H1 (cell line): ENCODE data around the gene CCNK. TPM values are rescaled to one million over a fixed set of nuclear protein-coding genes. Genes with fewer than 3 reads are reported as not detected.

Experiments used
- CTCF ChIA-PET: fragments of 300-600 bp; sonication (Branson Sonifier 250); formaldehyde crosslinking; loops from one replicate; lab custom pipeline; 2021; ENCODE audit not compliant: partially characterized antibody; lab: Charles Lee
- POLR2A ChIA-PET: fragments of 300-600 bp; sonication (Branson Sonifier 250); formaldehyde crosslinking; loops from one replicate; lab custom pipeline; 2021; ENCODE audit warnings: inconsistent platforms; ENCODE audit not compliant: partially characterized antibody; lab: Charles Lee
- DNase-seq, 2 experiments: peaks; one replicate each; pipeline versions ENCODE4 v3.0.0 to v3.0.0-alpha.2; 2010 to 2022; ENCODE audit warnings: low spot score in 2 of 2, low read depth in 1 of 2, mixed read lengths in 1 of 2
- FAIRE-seq: peaks from 2 replicates; lab custom pipeline; 2011; peaks lifted over from hg19 to GRCh38; lab: Jason Lieb, UNC
- H2AFZ ChIP-seq: 2 replicates; pipeline ENCODE4 v1.8.1; 2012; ENCODE audit warnings: low read length, inconsistent platforms
- H2AK5ac ChIP-seq: 2 replicates; pipeline ENCODE4 v1.6.1; 2013; ENCODE audit warnings: low read depth, low read length
- H2BK120ac ChIP-seq: replicated peaks from 2 replicates; pipeline ENCODE3; 2013; ENCODE audit warnings: low read depth, low read length, inconsistent platforms
- H2BK12ac ChIP-seq: 2 replicates; pipeline ENCODE4 v1.6.1; 2013; ENCODE audit warnings: low read depth, low read length
- H2BK15ac ChIP-seq: 2 replicates; pipeline ENCODE4 v1.6.1; 2013; ENCODE audit warnings: low read length
- H2BK20ac ChIP-seq: 2 replicates; pipeline ENCODE4 v1.6.1; 2013; ENCODE audit warnings: low read length
- H2BK5ac ChIP-seq: 2 replicates; pipeline ENCODE4 v1.6.1; 2013; ENCODE audit warnings: low read depth, low read length
- H3K14ac ChIP-seq: 2 replicates; pipeline ENCODE4 v1.6.1; 2013; ENCODE audit warnings: inconsistent platforms; ENCODE audit not compliant: insufficient read length
- H3K18ac ChIP-seq: 2 replicates; pipeline ENCODE4 v1.6.1; 2013; ENCODE audit warnings: low read length; ENCODE audit errors: extremely low read depth
- H3K23ac ChIP-seq: 2 replicates; pipeline ENCODE4 v1.6.1; 2013; ENCODE audit warnings: inconsistent platforms; ENCODE audit not compliant: insufficient read length
- H3K23me2 ChIP-seq: 2 replicates; pipeline ENCODE4 v1.6.1; 2013; ENCODE audit warnings: low read depth, low read length
- H3K27ac ChIP-seq: 2 replicates; pipeline ENCODE4 v1.6.1; 2011; ENCODE audit warnings: low read depth, low read length, inconsistent platforms
- H3K27me3 ChIP-seq, 4 experiments: replicated peaks in 1 of 4; 1 replicate in 1 of 4; 2 replicates in 3 of 4; pipeline versions ENCODE4 v1.6.1 to v1.8.1; 2011 to 2013; ENCODE audit warnings: low read length in 3 of 4, mild to moderate bottlenecking in 3 of 4, inconsistent platforms in 2 of 4, mixed read lengths in 2 of 4, moderate library complexity in 1 of 4; ENCODE audit not compliant: control insufficient read depth in 3 of 4, insufficient read depth in 3 of 4; ENCODE audit errors: extremely low read depth in 1 of 4
- H3K36me3 ChIP-seq, 4 experiments: 2 replicates each; pipeline versions ENCODE4 v1.6.1 to v1.8.1; 2011 to 2013; ENCODE audit warnings: mild to moderate bottlenecking in 4 of 4, low read length in 3 of 4, moderate library complexity in 2 of 4, control low read depth in 1 of 4, inconsistent platforms in 1 of 4; ENCODE audit not compliant: insufficient read depth in 4 of 4, control insufficient read depth in 2 of 4
- H3K4ac ChIP-seq: replicated peaks from 2 replicates; pipeline ENCODE3; 2013; ENCODE audit warnings: low read length, low read depth, mixed read lengths, inconsistent platforms; ENCODE audit not compliant: insufficient read length
- H3K4me1 ChIP-seq, 4 experiments: replicated peaks in 1 of 4; 1 replicate in 1 of 4; 2 replicates in 3 of 4; pipeline versions ENCODE4 v1.6.1 to v1.8.1; 2011 to 2013; ENCODE audit warnings: low read length in 3 of 4, inconsistent platforms in 2 of 4, mixed read lengths in 1 of 4; ENCODE audit not compliant: insufficient read depth in 4 of 4, control insufficient read depth in 3 of 4
- H3K4me2 ChIP-seq, 2 experiments: 2 replicates each; pipeline versions ENCODE4 v1.6.1 to v1.8.1; 2011 to 2013; ENCODE audit warnings: low read depth in 2 of 2, low read length in 2 of 2, control low read depth in 1 of 2, inconsistent platforms in 1 of 2, mild to moderate bottlenecking in 1 of 2; ENCODE audit not compliant: insufficient read depth in 1 of 2
- H3K4me3 ChIP-seq, 4 experiments: fragments of 200-600, 300-600 bp in 1 of 4; sonication (generic), shearing (Covaris generic), sonication (Bioruptor Twin) in 1 of 4; 2 replicates each; pipeline versions ENCODE4 v1.5.1 to v1.8.1; 2011 to 2016; ENCODE audit warnings: low read length in 4 of 4, low read depth in 3 of 4, control low read depth in 2 of 4, inconsistent platforms in 2 of 4, mild to moderate bottlenecking in 2 of 4, mixed read lengths in 1 of 4, moderate library complexity in 1 of 4; ENCODE audit not compliant: insufficient read depth in 2 of 4; ENCODE audit errors: extremely low read depth in 1 of 4
- H3K56ac ChIP-seq: replicated peaks from 2 replicates; pipeline ENCODE3; 2013; ENCODE audit warnings: low read depth, mild to moderate bottlenecking, mixed read lengths, low read length, inconsistent platforms; ENCODE audit not compliant: insufficient read length
- H3K79me1 ChIP-seq: 2 replicates; pipeline ENCODE4 v1.6.1; 2013; ENCODE audit warnings: low read depth, low read length, control low read depth
- H3K79me2 ChIP-seq, 2 experiments: 2 replicates each; pipeline versions ENCODE4 v1.6.1 to v1.8.1; 2012 to 2013; ENCODE audit warnings: low read length in 2 of 2, mild to moderate bottlenecking in 2 of 2, inconsistent platforms in 1 of 2; ENCODE audit not compliant: insufficient read depth in 2 of 2, control insufficient read depth in 1 of 2
- H3K9ac ChIP-seq, 4 experiments: replicated peaks in 1 of 4; 1 replicate in 1 of 4; 2 replicates in 3 of 4; pipeline versions ENCODE4 v1.6.1 to v1.8.1; 2011 to 2013; ENCODE audit warnings: low read depth in 3 of 4, low read length in 3 of 4, control low read depth in 2 of 4, mild to moderate bottlenecking in 2 of 4, moderate library complexity in 2 of 4, inconsistent platforms in 1 of 4; ENCODE audit errors: extremely low read depth in 1 of 4
- H3K9me3 ChIP-seq, 2 experiments: 2 replicates each; pipeline versions ENCODE4 v1.6.1 to v1.8.1; 2012 to 2013; ENCODE audit warnings: mild to moderate bottlenecking in 2 of 2, moderate library complexity in 2 of 2, control low read depth in 1 of 2, inconsistent platforms in 1 of 2, low read depth in 1 of 2, low read length in 1 of 2, mixed read lengths in 1 of 2; ENCODE audit not compliant: insufficient read depth in 2 of 2
- H4K20me1 ChIP-seq, 2 experiments: replicated peaks in 1 of 2; 2 replicates each; pipeline versions ENCODE3 to v1.8.1; 2011 to 2013; ENCODE audit warnings: inconsistent platforms in 2 of 2, low read length in 2 of 2, mild to moderate bottlenecking in 1 of 2; ENCODE audit not compliant: insufficient read depth in 2 of 2, control insufficient read depth in 1 of 2
- H4K5ac ChIP-seq: 2 replicates; pipeline ENCODE4 v1.6.1; 2013; ENCODE audit warnings: low read length, low read depth, mixed read lengths, inconsistent platforms; ENCODE audit not compliant: insufficient read length
- H4K8ac ChIP-seq: 2 replicates; pipeline ENCODE4 v1.8.0; 2013; ENCODE audit warnings: mild to moderate bottlenecking, moderate library complexity, low read length, inconsistent platforms; ENCODE audit not compliant: insufficient read depth; ENCODE audit errors: extremely low read depth
- H4K91ac ChIP-seq: replicated peaks from 2 replicates; pipeline ENCODE3; 2013; ENCODE audit warnings: low read length, mixed read lengths, inconsistent platforms; ENCODE audit not compliant: insufficient read length
- ASH2L ChIP-seq: fragments of 200-600, 300-600 bp; sonication (generic); IDR thresholded peaks from one replicate; pipeline ENCODE4 v1.7.1; 2017; ENCODE audit warnings: low read length
- BCL11A ChIP-seq, 2 experiments: IDR thresholded peaks; one replicate each; pipeline ENCODE4 v1.6.1; 2011; ENCODE audit warnings: low read depth in 2 of 2, low read length in 2 of 2, mild to moderate bottlenecking in 2 of 2
- BRCA1 ChIP-seq: IDR thresholded peaks from 2 replicates; pipeline ENCODE4 v1.6.1; 2012; ENCODE audit warnings: low read depth, low read length, improper control_type of control experiment
- CBX8 ChIP-seq: fragments of 300-800, 300-1000 bp; sonication (generic); IDR thresholded peaks from 2 replicates; pipeline ENCODE4 v1.7.1; 2016; ENCODE audit warnings: low read depth, low read length, borderline replicate concordance
- GABPA ChIP-seq: IDR thresholded peaks from 2 replicates; pipeline ENCODE4 v1.6.1; 2011; ENCODE audit warnings: mild to moderate bottlenecking, low read length, moderate library complexity, borderline replicate concordance; ENCODE audit not compliant: insufficient read depth
- HDAC2 ChIP-seq, 2 experiments: fragments of 300-600 bp in 1 of 2; sonication (generic) in 1 of 2; IDR thresholded peaks; 2 replicates each; pipeline ENCODE4 v1.6.1; 2011 to 2012; ENCODE audit warnings: low read depth in 2 of 2, low read length in 2 of 2, mild to moderate bottlenecking in 2 of 2, moderate library complexity in 2 of 2, borderline replicate concordance in 1 of 2, inconsistent platforms in 1 of 2
- NANOG ChIP-seq: IDR thresholded peaks from 2 replicates; pipeline ENCODE4 v1.6.1; 2011; ENCODE audit warnings: low read length, low read depth, mild to moderate bottlenecking, inconsistent platforms; ENCODE audit not compliant: insufficient read depth, poor library complexity, severe bottlenecking
- SP1 ChIP-seq: IDR thresholded peaks from 2 replicates; pipeline ENCODE4 v1.6.1; 2011; ENCODE audit warnings: low read depth, low read length
- SRF ChIP-seq: IDR thresholded peaks from 2 replicates; pipeline ENCODE4 v1.6.1; 2011; ENCODE audit warnings: mild to moderate bottlenecking, low read depth, low read length, moderate library complexity
- WGBS, 2 experiments: shearing (Covaris generic) in 1 of 2; methylation state at CpG; one replicate each; pipeline versions ENCODE4 v1.1.6 to v1.1.7; 2013 to 2015; ENCODE audit warnings: low lambda C conversion rate in 2 of 2, mixed read lengths in 2 of 2, inconsistent platforms in 1 of 2, low coverage in 1 of 2, missing lambda C conversion rate in 1 of 2; ENCODE audit not compliant: insufficient replicate concordance in 2 of 2, insufficient coverage in 1 of 2, insufficient read length in 1 of 2; ENCODE audit errors: extremely low coverage in 1 of 2, missing lambda C conversion rate in 1 of 2; 5-methylcytosine and 5-hydroxymethylcytosine counted together
- polyA plus RNA-seq, 7 experiments: library from polyadenylated mRNA; depleted of rRNA in 3 of 7; stranded (reverse) in 5 of 7; unstranded in 2 of 7; fragments of >200 nt in 5 of 7; fragments of 200-250 nt in 2 of 7; gene quantifications; 1 replicate in 5 of 7; 2 replicates in 1 of 7; 4 replicates in 1 of 7; pipeline versions ENCODE4 v1.2.1 to v1.2.3, GENCODE V29; 2011 to 2013; ENCODE audit warnings: missing spikeins in 2 of 7, mixed read lengths in 2 of 7
- total RNA-seq: library from RNA; stranded (reverse); fragmentation: NEBNext Ultra II Directional; extraction: Animal tissue kit (Norgen Biotek cat#: 25700); gene quantifications from 2 replicates; pipeline ENCODE4 v1.2.1, GENCODE V29; 2021
- TF ChIP-seq, protein P1 (sequence below): IDR thresholded peaks from 2 replicates; pipeline ENCODE4 v1.6.1; 2011; ENCODE audit warnings: low read length, improper control_type of control experiment

The CCNK gene
- total and polyA plus RNA-seq, 2 of the 8 experiments (the other 6 are each of a cell fraction or from before 2014, with no cell fraction given) = 10.7 to 82.7 TPM

GRCh38 chr14:99515301-99516155 lies 34.3 kb downstream of the CCNK start:
- H4K8ac ChIP-seq = peak overlapping the region; percentile 39; the same call in 1 of the 2 replicates
- H4K91ac ChIP-seq = no peak overlapping the region
- no peak overlapping the region for H2AFZ ChIP-seq
- DNase-seq (no peak), FAIRE-seq (no peak)
- no peak overlapping the region for H2BK20ac ChIP-seq
- no peaks in the 10 kb centered on the region; a peak in 1 of 7 replicates for H3K27me3 ChIP-seq
- H3K9me3 ChIP-seq = no peaks in the 10 kb centered on the region
- H3K79me1 ChIP-seq = no peaks in the 10 kb centered on the region; the same call in none of the 2 replicates
- peaks cover 0 to 5% (median 1%) of the 10 kb centered on the region in 4 experiments; a peak in 3 of 7 replicates for H3K4me1 ChIP-seq
- peaks cover 3 to 7% of the 10 kb centered on the region in 2 experiments for H4K20me1 ChIP-seq
- H2BK12ac ChIP-seq = no peak overlapping the region
- peaks cover 0 to 11% (median 0%) of the 10 kb centered on the region in 4 experiments; a peak in 2 of 8 replicates for H3K36me3 ChIP-seq
- H3K14ac ChIP-seq = no peak overlapping the region
- no peaks in the 10 kb centered on the region for H3K23me2 ChIP-seq
- H2BK5ac ChIP-seq = no peak overlapping the region
- 0 out of 4 replicates have a peak, but pooled peaks cover 0 to 2% of the 10 kb centered on the region in 2 experiments for H3K79me2 ChIP-seq
- H2BK120ac ChIP-seq = no peak overlapping the region
- ChIA-PET POLR2A (interaction anchor here (0.6 to 2.1 kb wide), 7 partner anchors 8 to 129 kb away, joined by 3 to 5 read pairs (median 3); partner anchors contain the start of genes CCNK and SETD3), CTCF (interaction anchor here (0.7 to 3.8 kb wide), 7 partner anchors 12 to 172 kb away, joined by 3 to 32 read pairs (median 14); no protein-coding TSS in a partner anchor)
- no peak overlapping the region for H3K18ac ChIP-seq
- H3K27ac ChIP-seq = no peak overlapping the region
- H3K4me3 ChIP-seq = no peak overlapping the region
- no peak overlapping the region for H3K4ac ChIP-seq
- no peak overlapping the region for H4K5ac ChIP-seq
- H3K9ac ChIP-seq = no peak overlapping the region
- WGBS, 2 experiments = 91% methylated on average over 25 of the region's 27 CpGs; no CpG with 5 or more reads in 1 of the 2 experiments
- H3K4me2 ChIP-seq = no peak overlapping the region
- H3K56ac ChIP-seq = no peak overlapping the region
- no peak overlapping the region for H2BK15ac ChIP-seq
- H2AK5ac ChIP-seq = no peak overlapping the region
- no peak overlapping the region for H3K23ac ChIP-seq
- TF ChIP-seq GABPA = no peak
- TF ChIP-seq, protein P1, sequence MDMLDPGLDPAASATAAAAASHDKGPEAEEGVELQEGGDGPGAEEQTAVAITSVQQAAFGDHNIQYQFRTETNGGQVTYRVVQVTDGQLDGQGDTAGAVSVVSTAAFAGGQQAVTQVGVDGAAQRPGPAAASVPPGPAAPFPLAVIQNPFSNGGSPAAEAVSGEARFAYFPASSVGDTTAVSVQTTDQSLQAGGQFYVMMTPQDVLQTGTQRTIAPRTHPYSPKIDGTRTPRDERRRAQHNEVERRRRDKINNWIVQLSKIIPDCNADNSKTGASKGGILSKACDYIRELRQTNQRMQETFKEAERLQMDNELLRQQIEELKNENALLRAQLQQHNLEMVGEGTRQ = no peak
- TF ChIP-seq BCL11A (IDR thresholded peaks at IDR 0.05; ENCODE audit: low read depth in 2 of 2, low read length in 2 of 2) = no peak
- TF ChIP-seq CBX8 = no peak
- TF ChIP-seq SRF = no peak
- no peak for TF ChIP-seq ASH2L
- TF ChIP-seq SP1 = no peak
- no peak for TF ChIP-seq NANOG
- TF ChIP-seq HDAC2 (IDR thresholded peaks at IDR 0.05; ENCODE audit: borderline replicate concordance in 1 of 2, low read depth in 2 of 2, low read length in 2 of 2) = no peak
- no peak for TF ChIP-seq BRCA1
